Mucosa of stomach (tissue), 1 donor: ENCODE measurements around the gene CCSER1.
"Not testable (repeated sequence)": the region's sequence is repeated elsewhere in the genome, so short reads cannot be mapped to it uniquely, and the experiment has no call there.

ENCODE experiments used
- H3K27me3 ChIP-seq: one replicate; pipeline ENCODE4 v1.7.0; 2013; ENCODE audit warnings: mild to moderate bottlenecking, low read length; ENCODE audit not compliant: control insufficient read depth, insufficient read depth
- H3K36me3 ChIP-seq: one replicate; pipeline ENCODE4 v1.7.0; 2013; ENCODE audit warnings: low read length; ENCODE audit not compliant: control insufficient read depth, insufficient read depth
- H3K4me1 ChIP-seq: one replicate; pipeline ENCODE4 v1.7.0; 2013; ENCODE audit warnings: mild to moderate bottlenecking, low read length; ENCODE audit not compliant: control insufficient read depth, insufficient read depth
- H3K4me3 ChIP-seq: one replicate; pipeline ENCODE4 v1.7.0; 2013; ENCODE audit warnings: low read length
- H3K9ac ChIP-seq: one replicate; pipeline ENCODE4 v1.7.0; 2013; ENCODE audit warnings: mild to moderate bottlenecking, low read length, moderate library complexity
- H3K9me3 ChIP-seq: one replicate; pipeline ENCODE4 v1.7.0; 2013; ENCODE audit warnings: mild to moderate bottlenecking, low read length, moderate library complexity; ENCODE audit not compliant: control insufficient read depth
- donor health status: Pancreatic carcinoma.

Gene CCSER1

GRCh38 chr4:91212211-91212610 is 1085.0 kb downstream of the CCSER1 start:
- Histone ChIP-seq H3K4me3 (no peak overlapping the region), H3K4me1 (no peaks in the 10 kb centered on the region), H3K27me3 (no peaks in the 10 kb centered on the region), H3K9me3 (no peaks in the 10 kb centered on the region), H3K9ac (no peak overlapping the region), H3K36me3 (no peaks in the 10 kb centered on the region)

DNA sequence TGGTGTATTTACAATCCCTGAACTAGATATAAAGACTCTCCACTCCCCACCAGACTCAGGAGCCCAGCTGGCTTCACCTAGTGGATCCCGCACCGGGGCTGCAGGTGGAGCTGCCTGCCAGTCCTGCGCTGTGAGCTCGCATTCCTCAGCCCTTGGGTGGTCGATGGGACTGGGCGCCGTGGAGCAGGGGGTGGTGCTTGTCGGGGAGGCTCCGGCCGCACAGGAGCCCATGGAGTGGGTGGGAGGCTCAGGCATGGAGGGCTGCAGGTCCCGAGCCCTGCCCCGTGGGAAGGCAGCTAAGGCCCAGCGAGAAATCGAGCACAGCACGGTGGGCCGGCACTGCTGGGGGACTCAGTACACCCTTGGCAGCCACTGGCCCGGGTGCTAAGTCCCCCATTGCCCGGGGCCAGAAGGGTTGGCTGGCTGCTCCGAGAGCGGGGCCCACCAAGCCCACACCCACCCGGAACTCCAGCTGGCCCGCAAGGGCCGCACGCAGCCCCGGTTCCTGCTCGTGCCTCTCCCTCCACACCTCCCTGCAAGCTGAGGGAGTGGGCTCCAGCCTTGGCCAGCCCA is 1090.7 kb downstream of the CCSER1 start:
- not testable (repeated sequence) for H3K4me3 ChIP-seq, H3K9me3 ChIP-seq, H3K9ac ChIP-seq, H3K36me3 ChIP-seq, H3K27me3 ChIP-seq, H3K4me1 ChIP-seq

GRCh38 chr4:91220315-91220714 is 1093.1 kb downstream of the CCSER1 start:
- Histone ChIP-seq H3K4me3 (no peak overlapping the region), H3K27me3 (no peaks in the 10 kb centered on the region), H3K9me3 (no peaks in the 10 kb centered on the region), H3K36me3 (no peaks in the 10 kb centered on the region), H3K4me1 (no peaks in the 10 kb centered on the region), H3K9ac (no peak overlapping the region)

GRCh38 chr4:91222014-91222413 is 1094.8 kb downstream of the CCSER1 start:
- Histone ChIP-seq H3K27me3 (no peaks in the 10 kb centered on the region), H3K4me1 (no peaks in the 10 kb centered on the region), H3K4me3 (no peak overlapping the region), H3K9ac (no peak overlapping the region), H3K9me3 (no peaks in the 10 kb centered on the region), H3K36me3 (no peaks in the 10 kb centered on the region)

DNA sequence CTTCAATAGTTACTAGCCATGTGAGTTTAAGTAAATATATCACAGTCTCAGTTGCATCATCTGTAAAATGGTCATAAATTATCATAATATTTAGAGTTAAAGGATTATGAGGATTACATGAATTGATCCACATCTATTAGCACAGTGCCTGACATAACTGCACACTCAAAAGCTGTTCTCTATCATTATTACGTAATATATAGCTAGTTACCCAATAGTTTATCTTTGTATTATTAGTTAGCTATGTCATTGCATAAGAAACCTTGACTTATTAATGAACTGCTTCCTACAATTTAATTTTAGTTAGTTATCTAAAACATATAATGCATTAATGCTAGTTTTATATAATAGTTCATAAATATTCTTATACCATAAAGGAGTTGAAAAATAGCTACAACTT is 1099.7 kb downstream of the CCSER1 start:
- Histone ChIP-seq H3K9me3 (no peaks in the 10 kb centered on the region), H3K27me3 (no peaks in the 10 kb centered on the region), H3K36me3 (no peaks in the 10 kb centered on the region), H3K9ac (no peak overlapping the region), H3K4me3 (no peak overlapping the region), H3K4me1 (no peaks in the 10 kb centered on the region)

- Histone ChIP-seq H3K4me1 (no peaks in the 10 kb centered on the region), H3K36me3 (no peaks in the 10 kb centered on the region), H3K9me3 (no peaks in the 10 kb centered on the region), H3K27me3 (no peaks in the 10 kb centered on the region), H3K9ac (no peak overlapping the region), H3K4me3 (no peak overlapping the region)
Observed at GRCh38 chr4:91228659-91229058, 1101.5 kb downstream of the CCSER1 start.

DNA sequence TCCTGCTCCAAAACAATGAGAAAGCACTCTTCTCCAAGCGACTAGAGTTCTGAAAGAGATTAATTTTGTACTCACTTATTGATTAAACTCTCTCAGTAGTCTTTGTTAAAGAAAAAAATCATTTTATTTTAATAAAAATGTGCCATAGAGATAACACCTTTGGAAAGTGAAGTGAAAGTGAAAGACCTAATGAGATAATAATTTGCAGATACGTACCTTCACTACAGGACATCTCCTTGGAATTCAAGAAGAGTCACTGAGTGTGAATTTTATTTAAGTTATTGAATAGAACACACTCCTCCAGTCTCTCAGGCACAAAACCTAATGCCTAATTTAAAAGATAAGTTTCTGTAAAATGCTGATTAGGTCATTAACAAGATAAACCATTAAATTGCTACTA is 1106.0 kb downstream of the CCSER1 start:
- no peaks in the 10 kb centered on the region for H3K36me3 ChIP-seq
- no peaks in the 10 kb centered on the region for H3K27me3 ChIP-seq

DNA sequence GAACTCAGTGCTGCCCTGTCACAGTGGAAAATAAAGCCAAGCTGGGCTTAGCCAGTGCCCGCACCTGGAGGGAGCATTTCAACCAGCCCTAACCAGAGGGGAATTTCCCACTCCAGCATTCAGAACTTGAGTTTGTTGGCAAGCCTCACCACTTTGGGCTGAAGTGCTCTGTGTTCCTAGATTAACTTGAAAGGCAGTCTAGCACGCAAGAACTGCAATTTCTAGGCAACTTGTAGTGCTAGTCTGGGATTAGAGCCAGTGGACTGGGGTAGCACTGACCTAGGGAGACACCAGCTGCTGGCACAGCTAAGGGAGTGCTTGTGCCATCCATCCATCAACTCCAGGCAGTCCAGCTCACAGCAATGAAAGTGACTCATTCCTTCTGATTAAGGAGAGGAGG is 1115.9 kb downstream of the CCSER1 start:
- Histone ChIP-seq H3K4me3 (no peak overlapping the region), H3K36me3 (no peaks in the 10 kb centered on the region)

More for the DNA sequence above, 1106.0 kb downstream of the CCSER1 start:
- H3K4me1 ChIP-seq = no peaks in the 10 kb centered on the region
- H3K4me3 ChIP-seq = no peak overlapping the region
- no peaks in the 10 kb centered on the region for H3K9me3 ChIP-seq
- H3K9ac ChIP-seq = no peak overlapping the region

DNA sequence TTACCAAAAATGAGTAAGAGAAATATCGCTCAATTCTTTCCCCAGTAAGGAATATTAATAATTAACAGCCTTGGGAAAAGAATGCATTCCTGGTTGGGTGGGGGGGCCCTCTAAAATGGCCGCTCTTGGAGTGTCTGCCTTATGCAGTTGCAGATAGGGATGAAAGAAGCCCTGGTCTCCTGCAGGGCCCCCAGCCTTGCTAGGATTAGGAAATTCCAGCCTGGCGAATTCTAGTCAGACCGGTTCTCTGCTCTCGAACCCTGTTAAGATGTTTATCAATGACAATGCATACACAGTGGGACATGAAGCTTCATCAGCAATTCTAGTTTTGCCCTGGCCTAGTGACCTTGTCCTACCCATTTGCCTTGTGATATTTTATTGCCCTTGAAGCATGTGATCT is 1128.8 kb downstream of the CCSER1 start:
- Histone ChIP-seq H3K27me3 (no peaks in the 10 kb centered on the region), H3K4me1 (no peaks in the 10 kb centered on the region), H3K36me3 (no peaks in the 10 kb centered on the region), H3K9me3 (no peaks in the 10 kb centered on the region), H3K9ac (no peak overlapping the region), H3K4me3 (no peak overlapping the region)

More for the DNA sequence above, 1115.9 kb downstream of the CCSER1 start:
- Histone ChIP-seq H3K27me3 (no peaks in the 10 kb centered on the region), H3K9me3 (no peaks in the 10 kb centered on the region), H3K9ac (no peak overlapping the region), H3K4me1 (no peaks in the 10 kb centered on the region)

DNA sequence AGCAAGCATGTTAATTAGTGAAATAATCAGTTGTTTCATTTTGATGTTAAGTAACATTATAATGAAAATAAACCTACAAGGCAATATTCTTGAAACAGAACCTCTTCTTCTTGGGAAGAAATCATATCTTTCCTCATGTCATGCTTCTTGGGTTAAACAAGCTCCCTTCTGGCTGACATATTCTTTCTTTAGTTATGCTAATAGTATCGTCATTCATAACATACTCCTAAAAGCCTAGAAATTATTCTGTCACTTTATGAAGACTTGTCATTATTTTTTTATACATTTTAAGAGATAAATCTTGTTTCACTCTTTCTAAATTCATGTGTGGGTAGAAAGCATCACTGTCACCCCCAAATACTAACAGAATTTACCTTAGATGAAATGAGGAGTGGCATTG is 1129.6 kb downstream of the CCSER1 start:
- Histone ChIP-seq H3K27me3 (no peaks in the 10 kb centered on the region), H3K9me3 (no peaks in the 10 kb centered on the region), H3K4me3 (no peak overlapping the region), H3K9ac (no peak overlapping the region), H3K36me3 (no peaks in the 10 kb centered on the region), H3K4me1 (no peaks in the 10 kb centered on the region)

DNA sequence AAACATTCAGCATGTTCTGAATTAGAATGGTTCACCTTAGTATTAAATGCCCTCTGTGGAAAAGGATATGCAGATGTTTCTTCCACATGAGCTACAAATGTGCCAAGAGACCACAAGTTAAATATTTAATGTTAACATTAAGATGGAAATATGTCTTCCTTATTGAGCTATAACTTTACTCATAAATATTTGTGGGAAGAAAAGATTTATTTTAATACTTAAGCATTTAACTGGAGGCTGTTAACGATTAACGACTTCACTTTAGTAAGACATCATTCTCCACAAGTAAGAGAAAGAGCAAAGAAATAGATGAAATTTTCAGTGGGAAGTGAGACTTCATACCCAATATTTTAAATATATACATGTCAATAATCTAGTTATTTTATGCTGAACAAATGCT is 1130.5 kb downstream of the CCSER1 start:
- Histone ChIP-seq H3K9me3 (no peaks in the 10 kb centered on the region), H3K27me3 (no peaks in the 10 kb centered on the region), H3K36me3 (no peaks in the 10 kb centered on the region), H3K9ac (no peak overlapping the region), H3K4me3 (no peak overlapping the region), H3K4me1 (no peaks in the 10 kb centered on the region)

DNA sequence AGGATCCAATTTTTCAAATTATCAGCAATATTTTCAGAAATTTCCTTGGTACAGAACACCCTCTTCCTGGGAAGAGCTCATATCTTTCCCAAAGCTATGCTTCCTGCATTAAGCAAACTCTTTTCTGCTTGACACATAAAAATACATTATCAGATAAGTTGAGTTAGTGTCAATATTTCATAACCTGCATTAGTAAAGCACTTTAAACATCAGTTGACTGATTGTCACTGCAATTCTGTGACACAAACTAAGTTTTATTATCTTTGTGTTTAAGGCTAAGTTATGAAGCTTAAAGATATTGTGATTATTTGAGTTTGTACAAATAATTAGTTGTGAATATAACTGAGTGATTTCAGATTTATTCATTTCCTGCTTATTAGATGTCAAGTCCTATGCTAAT is 1131.1 kb downstream of the CCSER1 start:
- no peaks in the 10 kb centered on the region for H3K36me3 ChIP-seq

GRCh38 chr4:91267543-91267942 is 1140.3 kb downstream of the CCSER1 start:
- H3K4me3 ChIP-seq = no peak overlapping the region
- H3K4me1 ChIP-seq = no peaks in the 10 kb centered on the region
- H3K9ac ChIP-seq = no peak overlapping the region
- H3K36me3 ChIP-seq = no peaks in the 10 kb centered on the region
- H3K9me3 ChIP-seq = no peaks in the 10 kb centered on the region
- no peaks in the 10 kb centered on the region for H3K27me3 ChIP-seq

More for the DNA sequence above, 1131.1 kb downstream of the CCSER1 start:
- Histone ChIP-seq H3K9ac (no peak overlapping the region), H3K9me3 (no peaks in the 10 kb centered on the region), H3K4me1 (no peaks in the 10 kb centered on the region), H3K27me3 (no peaks in the 10 kb centered on the region), H3K4me3 (no peak overlapping the region)
